HG03139 (cell line): ENCODE data around the gene DCAF8L1.
"Not testable (repeated sequence)": the region's sequence is repeated elsewhere in the genome, so short reads cannot be mapped to it uniquely, and the experiment has no call there.

ENCODE experiments used
- ATAC-seq: cut with Tn5 transposase; IDR thresholded peaks from one replicate; pipeline ENCODE4 v1.9.1; 2021; ENCODE audit not compliant: unreplicated experiment

Gene DCAF8L1

GRCh38 chrX:27981349-27981748 lies at the start of gene DCAF8L1:
DCAF8L1 (minus strand) TSS chrX:27981449; CDS start chrX:27981334, 115 bp downstream.
- ATAC-seq = no peak

- ATAC-seq = no peak
Measured at GRCh38 chrX:28022371-28022770, 41.1 kb upstream of the DCAF8L1 start.

- no peak for ATAC-seq
Measured at GRCh38 chrX:28016823-28017222, 35.6 kb upstream of the DCAF8L1 start.

GRCh38 chrX:28015993-28016392 lies 34.7 kb upstream of the DCAF8L1 start:
- no peak for ATAC-seq

GRCh38 chrX:28010875-28011274 lies 29.6 kb upstream of the DCAF8L1 start:
- ATAC-seq = no peak

GRCh38 chrX:27998666-27999065 lies 17.4 kb upstream of the DCAF8L1 start:
- ATAC-seq = no peak

GRCh38 chrX:27997622-27998021 lies 16.4 kb upstream of the DCAF8L1 start:
- ATAC-seq = no peak

- ATAC-seq = no peak
Measured at GRCh38 chrX:27996132-27996531, 14.9 kb upstream of the DCAF8L1 start.

- ATAC-seq = no peak
Measured at GRCh38 chrX:27995611-27996010, 14.4 kb upstream of the DCAF8L1 start.

- no peak for ATAC-seq
Measured at GRCh38 chrX:27987862-27988646, 6.8 kb upstream of the DCAF8L1 start.

GRCh38 chrX:27976934-27977333 lies 4.3 kb downstream of the DCAF8L1 start:
- not testable (repeated sequence) for ATAC-seq

GRCh38 chrX:27976284-27976683 lies 5.0 kb downstream of the DCAF8L1 start:
- ATAC-seq = no peak

GRCh38 chrX:27968878-27969277 lies 12.4 kb downstream of the DCAF8L1 start:
- ATAC-seq = no peak

- ATAC-seq = no peak
Measured at GRCh38 chrX:27968352-27968751, 12.9 kb downstream of the DCAF8L1 start.

- no peak for ATAC-seq
Measured at GRCh38 chrX:27966955-27967354, 14.3 kb downstream of the DCAF8L1 start.

GRCh38 chrX:27966492-27966891 lies 14.8 kb downstream of the DCAF8L1 start:
- no peak for ATAC-seq

GRCh38 chrX:27965348-27965747 lies 15.9 kb downstream of the DCAF8L1 start:
- ATAC-seq = not testable (repeated sequence)

- ATAC-seq = no peak
Measured at GRCh38 chrX:27964432-27964831, 16.8 kb downstream of the DCAF8L1 start.

- ATAC-seq = not testable (repeated sequence)
Measured at GRCh38 chrX:27960410-27960809, 20.8 kb downstream of the DCAF8L1 start.

GRCh38 chrX:27953171-27953570 lies 28.1 kb downstream of the DCAF8L1 start:
- ATAC-seq = no peak

- no peak for ATAC-seq
Measured at GRCh38 chrX:27933361-27933760, 47.9 kb downstream of the DCAF8L1 start.
